GM19372 (cell line): ENCODE measurements around the gene TMOD1.
"Not testable (repeated sequence)": the region's sequence is repeated elsewhere in the genome, so short reads cannot be mapped to it uniquely, and the experiment has no call there.

Experiments
- ATAC-seq: cut with Tn5 transposase; IDR thresholded peaks from one replicate; pipeline ENCODE4 v1.9.1; 2021; ENCODE audit warnings: mild to moderate bottlenecking, low read depth, moderate library complexity; ENCODE audit not compliant: unreplicated experiment

TMOD1 gene

GRCh38 chr9:97497558-97498375 is 3.7 kb upstream of the TMOD1 start:
- ATAC-seq = not testable (repeated sequence)

DNA sequence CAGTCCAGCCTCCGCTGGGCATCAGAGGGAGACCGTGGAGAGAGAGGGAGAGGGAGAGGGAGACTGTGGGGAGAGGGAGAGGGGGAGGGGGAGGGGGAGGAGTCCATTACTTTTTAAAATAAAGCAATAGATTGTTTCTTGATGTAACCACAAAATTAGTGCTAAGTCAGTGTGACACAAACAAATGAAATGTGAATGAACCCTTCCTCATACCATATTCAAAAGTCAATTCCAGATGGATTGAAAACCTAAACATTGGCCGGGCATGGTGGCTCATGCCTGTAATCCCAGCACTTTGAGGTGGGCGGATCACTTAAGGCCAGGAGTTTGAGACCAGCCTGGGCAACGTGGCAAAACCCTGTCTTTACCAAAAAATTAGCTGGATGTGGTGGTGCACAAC is 2.6 kb upstream of the TMOD1 start:
- ATAC-seq = not testable (repeated sequence)

DNA sequence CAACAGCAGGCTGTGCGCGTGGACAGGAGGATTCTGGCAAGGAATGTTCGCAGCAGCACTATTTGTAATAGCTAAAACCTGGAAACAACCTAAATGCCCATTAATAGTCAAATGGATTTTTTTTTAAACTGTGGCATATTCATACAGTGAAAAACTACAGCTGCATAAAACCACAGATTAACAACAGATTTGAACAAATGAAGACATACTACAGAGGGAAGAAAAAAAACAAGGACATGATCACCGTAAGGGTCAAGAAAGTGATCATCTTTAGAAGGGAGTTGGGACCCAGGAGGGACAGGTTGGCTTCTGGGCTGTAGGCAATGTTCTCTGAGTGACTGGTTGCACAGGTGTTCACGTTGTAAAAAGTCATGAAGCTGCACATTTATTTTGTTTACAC is 1.2 kb upstream of the TMOD1 start:
- ATAC-seq = no peak

GRCh38 chr9:97500765-97501176 is 695 bp upstream of the TMOD1 start:
- no peak for ATAC-seq

DNA sequence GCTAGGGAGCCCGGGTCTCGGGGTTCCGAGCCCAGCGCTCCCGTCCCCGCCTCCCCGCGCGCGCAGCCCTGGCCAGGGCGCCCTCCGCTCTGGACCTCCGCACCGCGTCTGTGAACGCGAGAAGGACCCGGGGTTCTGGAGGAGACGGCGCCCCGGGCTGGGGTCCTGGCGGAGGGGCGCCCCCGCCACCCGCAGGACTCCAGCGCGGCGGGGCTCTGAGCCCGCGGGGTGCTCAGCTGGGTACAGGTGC is 431 bp downstream of the TMOD1 start:
- ATAC-seq = no peak

DNA sequence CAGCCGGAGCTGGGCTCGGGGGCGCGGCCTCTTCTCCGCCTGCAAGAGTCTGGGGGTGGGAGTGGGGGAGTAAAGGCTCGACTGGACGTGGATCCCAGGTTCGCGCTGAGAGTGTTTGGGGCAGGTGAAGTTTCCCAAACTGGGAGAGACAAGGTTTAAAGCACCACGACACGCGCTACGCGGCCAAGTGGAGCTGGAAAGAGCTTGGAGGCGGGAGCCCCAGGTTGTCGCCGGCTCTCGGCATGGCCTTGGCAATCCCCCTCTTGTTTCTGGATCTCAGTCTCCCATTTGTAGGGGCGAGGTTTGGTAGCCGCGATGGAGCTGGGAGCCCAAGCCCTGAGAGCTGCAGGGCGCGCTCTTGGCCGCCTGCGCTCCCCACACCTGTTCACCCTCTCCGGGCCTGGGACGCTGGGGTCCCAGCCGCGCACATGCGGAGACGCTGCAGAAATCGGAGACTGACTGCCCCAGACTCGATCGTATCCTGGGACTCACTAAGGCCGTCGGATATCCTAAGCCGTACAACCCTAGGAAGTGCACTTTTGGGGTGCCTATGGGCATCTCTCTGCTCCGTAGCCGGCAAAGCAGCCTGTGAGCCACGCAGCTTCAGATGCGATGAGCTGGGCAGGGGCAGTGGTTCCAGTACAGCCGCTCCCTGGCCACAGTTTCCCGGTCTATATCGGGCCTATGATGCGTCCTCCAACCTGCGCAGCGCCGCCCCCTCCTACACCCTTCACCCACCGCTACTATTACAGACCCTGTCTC is 937 bp downstream of the TMOD1 start:
- no peak for ATAC-seq

DNA sequence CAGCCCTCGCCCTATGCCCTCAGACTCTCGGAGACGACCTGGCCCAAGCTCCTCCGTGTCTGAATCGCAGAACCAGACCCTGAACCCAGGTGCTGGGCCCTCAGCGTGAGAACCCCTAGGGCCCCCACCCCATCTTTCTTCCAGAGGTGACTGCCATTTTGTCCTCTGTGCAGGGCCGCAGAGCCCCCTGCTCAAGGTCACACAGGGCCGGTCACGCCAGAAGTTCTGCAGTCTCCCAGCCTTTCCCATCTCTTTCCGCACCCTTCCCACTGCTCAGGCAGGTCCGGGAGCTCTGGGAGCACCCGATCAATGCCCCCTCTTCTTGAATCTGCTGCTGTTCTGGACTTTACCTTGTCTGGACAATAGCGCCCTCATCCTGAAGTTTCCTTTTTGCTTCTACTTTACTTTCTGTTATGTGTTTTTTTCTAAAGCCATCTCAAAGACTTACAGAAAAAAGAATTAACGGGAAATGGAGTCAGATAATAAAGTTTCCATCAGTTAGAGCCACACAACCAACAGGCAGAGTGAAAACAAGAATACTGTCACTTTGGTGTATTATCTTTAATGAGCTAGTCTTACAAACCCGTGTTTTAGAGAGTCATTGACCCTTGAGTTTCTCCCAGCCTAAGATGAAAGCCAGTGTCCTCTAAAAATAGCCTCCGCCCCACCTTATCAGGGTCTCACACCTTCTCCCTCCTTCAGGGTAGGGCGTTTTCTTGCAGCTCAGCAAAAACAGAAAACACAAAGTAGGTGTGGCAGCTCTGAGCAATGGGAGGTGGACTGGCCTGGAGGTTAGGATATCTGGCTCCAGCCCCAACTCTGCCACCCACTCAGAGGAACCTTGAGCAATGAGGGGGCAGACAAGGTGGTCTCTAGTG is 1.8 kb downstream of the TMOD1 start:
- no peak for ATAC-seq

- no peak for ATAC-seq
These were observed 2.4 kb downstream of the TMOD1 start for GRCh38 chr9:97503862-97504210.

GRCh38 chr9:97504381-97505216 is 3.1 kb downstream of the TMOD1 start:
- ATAC-seq = no peak

DNA sequence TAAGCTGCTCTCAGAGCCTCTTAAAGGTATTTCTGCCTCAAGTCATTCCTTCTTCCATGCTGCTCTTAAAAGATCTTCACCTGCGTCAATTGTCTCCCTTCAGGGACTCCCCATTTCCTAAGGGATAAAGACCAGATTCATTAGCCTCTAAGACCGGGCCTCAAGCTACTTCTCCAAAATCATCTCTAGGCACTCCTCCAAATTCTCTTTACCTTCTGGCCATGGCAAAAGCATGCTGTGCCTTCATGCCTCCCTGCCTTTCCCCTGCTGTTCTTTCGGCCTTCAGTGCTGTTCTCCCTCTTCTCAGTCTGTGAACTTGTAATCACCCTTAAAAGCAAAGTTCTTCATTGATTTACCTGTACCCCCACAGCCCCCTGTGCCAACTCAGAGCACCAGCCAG is 4.4 kb downstream of the TMOD1 start:
- no peak for ATAC-seq

DNA sequence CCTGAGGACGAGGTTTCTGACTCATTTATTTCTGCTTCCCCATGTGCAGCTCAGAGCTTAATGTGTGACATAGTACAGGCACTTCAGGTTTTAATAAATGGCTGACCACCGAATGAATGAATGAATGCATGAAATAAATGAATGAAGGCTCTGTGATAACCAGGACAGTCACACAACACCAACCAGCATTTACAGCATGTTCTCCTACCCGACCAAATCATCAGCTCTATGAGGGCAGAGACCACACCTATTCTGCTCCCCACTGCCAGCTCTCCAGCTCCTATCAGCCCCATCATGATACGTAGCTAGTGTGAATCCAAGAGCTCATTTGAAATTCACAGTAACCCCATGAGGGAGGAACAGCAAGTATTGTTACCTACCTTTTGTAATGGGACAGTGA is 4.8 kb downstream of the TMOD1 start:
- no peak for ATAC-seq

GRCh38 chr9:97506787-97507186 is 5.3 kb downstream of the TMOD1 start:
- no peak for ATAC-seq

DNA sequence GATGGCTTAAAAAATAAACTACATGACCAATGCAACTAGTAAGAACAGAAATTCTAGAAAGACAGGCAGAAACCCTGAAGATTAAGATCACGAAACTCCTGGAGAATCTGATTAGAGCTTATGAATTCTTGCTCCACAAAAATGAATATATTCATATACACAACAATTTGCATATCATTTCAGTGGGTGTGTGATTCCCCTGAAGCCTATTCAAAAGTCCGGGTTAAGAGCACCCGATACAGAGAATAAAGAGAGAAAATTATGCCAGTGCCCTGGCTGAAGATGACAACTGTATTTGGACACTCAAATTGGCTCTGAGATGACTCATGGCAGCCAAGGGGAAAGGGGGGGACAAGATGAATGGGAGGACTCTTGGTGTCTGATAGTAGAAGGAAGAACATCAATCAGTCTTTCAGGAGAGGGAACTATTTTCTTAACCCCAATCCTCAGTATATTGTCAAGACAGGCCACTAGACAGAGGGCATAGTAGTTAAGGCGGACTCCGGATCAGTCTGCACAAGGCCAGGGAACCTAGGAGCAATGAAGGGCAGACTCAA is 6.0 kb downstream of the TMOD1 start:
- no peak for ATAC-seq

DNA sequence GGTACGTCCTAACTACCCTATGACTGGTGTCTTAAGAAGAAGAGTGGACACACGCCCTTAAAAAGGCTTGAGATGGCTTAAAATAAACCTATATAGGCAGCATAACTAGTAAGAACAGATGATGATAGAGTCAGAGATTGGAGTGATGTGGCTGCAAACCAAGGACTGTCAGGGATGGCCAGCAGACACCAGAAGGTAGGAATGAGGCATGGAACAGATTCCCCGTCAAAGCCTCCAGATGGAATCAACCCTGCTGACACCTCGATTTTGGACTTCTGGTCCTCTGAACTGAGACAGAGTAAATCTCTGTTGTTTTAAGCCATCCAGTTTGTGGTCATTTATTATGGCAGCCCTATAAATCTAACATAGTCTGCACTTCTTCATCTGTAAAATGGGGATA is 7.4 kb downstream of the TMOD1 start:
- no peak for ATAC-seq

- no peak for ATAC-seq
These were observed 9.6 kb downstream of the TMOD1 start for GRCh38 chr9:97510797-97511654.

DNA sequence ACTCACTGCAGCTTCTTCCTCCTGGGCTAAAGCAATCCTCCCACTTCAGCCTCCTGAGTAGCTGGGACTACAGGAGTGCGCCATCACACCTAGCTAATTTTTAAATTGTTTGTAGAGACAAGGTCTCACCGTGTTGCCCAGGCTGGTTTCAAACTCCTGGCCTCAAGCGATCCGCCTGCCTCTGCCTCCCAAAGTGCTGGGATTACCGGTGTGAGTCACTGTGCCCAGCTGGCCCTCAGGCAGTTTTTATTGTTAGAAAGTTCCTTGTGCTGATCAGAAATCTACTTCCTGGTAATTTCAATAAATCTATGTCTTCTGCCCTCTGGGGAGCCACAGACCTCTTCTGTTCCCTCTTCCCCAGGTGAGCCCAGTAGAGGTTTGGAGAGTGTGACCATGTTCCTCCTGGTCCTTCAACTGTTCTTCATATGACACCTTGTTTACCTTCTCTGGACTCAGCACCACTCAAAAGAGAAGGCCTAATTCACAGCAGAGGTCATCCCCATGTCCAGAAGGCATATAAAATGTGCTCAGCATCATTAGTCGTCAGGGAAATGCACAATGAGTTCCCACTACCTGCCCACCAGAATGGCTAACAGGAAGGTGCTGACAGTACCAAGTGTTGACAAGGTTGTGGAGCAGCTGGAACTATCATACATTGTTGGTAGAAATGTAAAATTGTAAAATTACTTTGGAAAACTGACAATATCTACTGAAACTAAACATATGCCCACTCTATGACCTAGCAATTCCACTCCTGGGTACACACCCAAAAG is 10.4 kb downstream of the TMOD1 start:
- ATAC-seq = no peak

GRCh38 chr9:97512966-97513560 is 11.6 kb downstream of the TMOD1 start:
- no peak for ATAC-seq

DNA sequence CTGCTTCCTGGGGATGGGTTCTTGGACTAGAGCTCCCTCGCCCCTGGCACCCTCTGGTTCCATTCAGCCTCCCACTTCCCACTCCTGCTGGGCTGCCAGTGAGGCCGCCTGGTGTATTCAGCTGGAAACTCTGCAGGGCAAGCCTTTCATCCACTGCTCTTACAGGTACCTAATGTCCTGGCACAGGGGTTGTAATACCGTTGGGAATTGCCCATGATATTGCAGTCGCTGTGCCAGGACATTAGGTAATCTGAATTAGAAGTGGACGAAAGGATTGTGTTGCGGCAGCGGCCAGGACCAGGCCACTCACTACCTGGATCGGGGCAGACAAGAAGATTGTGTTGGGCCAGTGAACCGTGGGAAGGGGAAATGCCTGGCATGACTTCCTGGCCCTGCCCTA is 13.1 kb downstream of the TMOD1 start:
- ATAC-seq = no peak
